Keratinocyte (primary cell): Measurements from ENCODE around the gene MAN2B1.

ENCODE experiments used
- CTCF ChIP-seq, 3 experiments: IDR thresholded peaks in 1 of 3; conservative IDR thresholded peaks in 1 of 3; optimal IDR thresholded peaks in 1 of 3; 2 replicates in 2 of 3; 3 replicates in 1 of 3; pipeline versions ENCODE3 to v1.5.1; 2011; ENCODE audit warnings: low read length in 3 of 3, mild to moderate bottlenecking in 3 of 3, moderate library complexity in 2 of 3, control low read depth in 1 of 3, inconsistent platforms in 1 of 3; ENCODE audit not compliant: insufficient read depth in 2 of 3; ENCODE audit errors: extremely low read depth in 1 of 3
- EZH2 ChIP-seq: IDR thresholded peaks from one replicate; pipeline ENCODE4 v1.6.1; 2012; ENCODE audit warnings: inconsistent platforms, mild to moderate bottlenecking, low read length, moderate library complexity

- TF ChIP-seq CTCF (optimal IDR thresholded peaks at IDR 0.05 in 1 of 3, IDR thresholded peaks at IDR 0.05 in 1 of 3, conservative IDR thresholded peaks at IDR 0.05 in 1 of 3; ENCODE audit: extremely low read depth in 1 of 3, insufficient read depth in 2 of 3, low read length in 3 of 3) (no peak), EZH2 (no peak)
Measured at GRCh38 chr19:12660980-12661379, 5.6 kb downstream of the MAN2B1 start.
